CD4-positive, alpha-beta T cell treated with Interleukin-15 for 4 hours (primary cell): Measurements from ENCODE around the gene IGF2BP2.
"Not testable (repeated sequence)": the region's sequence is repeated elsewhere in the genome, so short reads cannot be mapped to it uniquely, and the experiment has no call there.

Experiments used
- DNase-seq: peaks from one replicate; pipeline ENCODE4 v3.0.0-alpha.2; 2020; ENCODE audit warnings: low spot score

Gene IGF2BP2

GRCh38 chr3:185711255-185711870 is 113.5 kb downstream of the IGF2BP2 start:
- no peak for DNase-seq

- DNase-seq, result no peak
These were observed 115.4 kb downstream of the IGF2BP2 start for GRCh38 chr3:185709251-185709955.

GRCh38 chr3:185708392-185708791 is 116.5 kb downstream of the IGF2BP2 start:
- no peak for DNase-seq

- DNase-seq, result no peak
These were observed 119.3 kb downstream of the IGF2BP2 start for GRCh38 chr3:185705498-185705897.

- DNase-seq, result no peak
These were observed 122.3 kb downstream of the IGF2BP2 start for GRCh38 chr3:185702262-185703225.

GRCh38 chr3:185701611-185702261 is 123.1 kb downstream of the IGF2BP2 start:
- DNase-seq, result no peak

GRCh38 chr3:185699927-185700326 is 124.9 kb downstream of the IGF2BP2 start:
- DNase-seq, result no peak

GRCh38 chr3:185697228-185697627 is 127.6 kb downstream of the IGF2BP2 start:
- not testable (repeated sequence) for DNase-seq

GRCh38 chr3:185696039-185696438 is 128.8 kb downstream of the IGF2BP2 start:
- DNase-seq, result no peak

- DNase-seq, result no peak
These were observed 130.7 kb downstream of the IGF2BP2 start for GRCh38 chr3:185693985-185694653.

- DNase-seq, result no peak
These were observed 133.2 kb downstream of the IGF2BP2 start for GRCh38 chr3:185691622-185692021.

- no peak for DNase-seq
These were observed 137.5 kb downstream of the IGF2BP2 start for GRCh38 chr3:185687271-185687878.

- DNase-seq, result no peak
These were observed 139.4 kb downstream of the IGF2BP2 start for GRCh38 chr3:185685231-185686035.

- DNase-seq, result no peak
These were observed 144.6 kb downstream of the IGF2BP2 start for GRCh38 chr3:185680231-185680630.

- DNase-seq, result no peak
These were observed 146.8 kb downstream of the IGF2BP2 start for GRCh38 chr3:185678027-185678426.

- no peak for DNase-seq
These were observed 147.6 kb downstream of the IGF2BP2 start for GRCh38 chr3:185677146-185677829.

- no peak for DNase-seq
These were observed 157.3 kb downstream of the IGF2BP2 start for GRCh38 chr3:185667574-185667973.

- no peak for DNase-seq
These were observed 160.9 kb downstream of the IGF2BP2 start for GRCh38 chr3:185663929-185664328.

GRCh38 chr3:185661772-185662171 is 163.1 kb downstream of the IGF2BP2 start:
- no peak for DNase-seq

- not testable (repeated sequence) for DNase-seq
These were observed 163.5 kb downstream of the IGF2BP2 start for GRCh38 chr3:185661296-185661695.
